GM21390 (cell line): Measurements from ENCODE around the gene GPRASP2.

ENCODE experiments used
- ATAC-seq: cut with Tn5 transposase; IDR thresholded peaks from one replicate; pipeline ENCODE4 v1.9.1; 2021; ENCODE audit not compliant: unreplicated experiment

Gene GPRASP2

GRCh38 chrX:102744307-102744706 is 32.1 kb downstream of the GPRASP2 start:
- no peak for ATAC-seq

GRCh38 chrX:102745513-102745856 is 33.2 kb downstream of the GPRASP2 start:
- ATAC-seq: no peak

- ATAC-seq: no peak
Measured at GRCh38 chrX:102745857-102746584, 33.8 kb downstream of the GPRASP2 start.

GRCh38 chrX:102765217-102765616 is 53.0 kb downstream of the GPRASP2 start:
- no peak for ATAC-seq

GRCh38 chrX:102765809-102766208 is 53.6 kb downstream of the GPRASP2 start:
- ATAC-seq: no peak

- no peak for ATAC-seq
Measured at GRCh38 chrX:102767287-102767686, 55.0 kb downstream of the GPRASP2 start.
